Endothelial cell of umbilical vein (primary cell): ENCODE measurements around the gene ZNF398. TPM values are rescaled to one million over a fixed set of nuclear protein-coding genes. Genes with fewer than 3 reads are reported as not detected.

Experiments used
- BruUV-seq: library from RNA; stranded (reverse); fragments of 400-500 nt; replicated peaks from 2 replicates; lab custom pipeline; 2021; lab: Mats Ljungman, UMichigan
- CTCF ChIA-PET: fragments of 300-600, 350-600 bp; sonication (Branson Sonifier 250); formaldehyde crosslinking; loops from one replicate; lab custom pipeline; 2021; ENCODE audit warnings: antibody characterized with exemption, inconsistent platforms; lab: Charles Lee
- POLR2A ChIA-PET: fragments of 300-600, 350-600 bp; sonication (Branson Sonifier 250); formaldehyde crosslinking; loops from one replicate; lab custom pipeline; 2021; ENCODE audit warnings: antibody characterized with exemption, inconsistent platforms; lab: Charles Lee
- DNase-seq: peaks from one replicate; pipeline ENCODE4 v3.0.0-alpha.2; 2011; ENCODE audit warnings: low read depth, low spot score
- FAIRE-seq: peaks from 2 replicates; lab custom pipeline; 2011; peaks lifted over from hg19 to GRCh38; lab: Jason Lieb, UNC
- H2AFZ ChIP-seq: 2 replicates; pipeline ENCODE4 v1.6.0; 2012; ENCODE audit warnings: low read depth, low read length, control low read depth, inconsistent platforms
- H3K27ac ChIP-seq: 2 replicates; pipeline ENCODE4 v1.5.1; 2011; ENCODE audit warnings: low read depth, mild to moderate bottlenecking, control low read depth, low read length, moderate library complexity; ENCODE audit not compliant: insufficient read depth
- H3K27me3 ChIP-seq, 2 experiments: 2 replicates each; pipeline versions ENCODE4 v1.6.0 to v1.6.1; 2011; ENCODE audit warnings: low read length in 2 of 2, mixed read lengths in 1 of 2; ENCODE audit not compliant: control insufficient read depth in 2 of 2, insufficient read depth in 2 of 2
- H3K36me3 ChIP-seq, 2 experiments: 2 replicates in 1 of 2; 3 replicates in 1 of 2; pipeline ENCODE4 v1.5.1; 2011; ENCODE audit warnings: low read length in 2 of 2, mild to moderate bottlenecking in 1 of 2, moderate library complexity in 1 of 2; ENCODE audit not compliant: control insufficient read depth in 2 of 2, insufficient read depth in 2 of 2; ENCODE audit errors: extremely low read depth in 1 of 2
- H3K4me1 ChIP-seq: 3 replicates; pipeline ENCODE4 v1.5.1; 2011; ENCODE audit warnings: mild to moderate bottlenecking, low read length; ENCODE audit not compliant: control insufficient read depth, insufficient read depth; ENCODE audit errors: extremely low read depth
- H3K4me2 ChIP-seq: 2 replicates; pipeline ENCODE4 v1.6.1; 2011; ENCODE audit warnings: low read length, control low read depth, mixed read lengths; ENCODE audit not compliant: insufficient read depth
- H3K4me3 ChIP-seq, 3 experiments: fragments of 200-600 bp in 1 of 3; sonication (generic), shearing (Covaris generic) in 1 of 3; replicated peaks in 1 of 3; 2 replicates each; pipeline ENCODE4 v1.5.1; 2011 to 2016; ENCODE audit warnings: control low read depth in 3 of 3, low read length in 3 of 3, mild to moderate bottlenecking in 2 of 3, inconsistent platforms in 1 of 3, low read depth in 1 of 3, moderate library complexity in 1 of 3; ENCODE audit not compliant: insufficient read depth in 1 of 3
- H3K79me2 ChIP-seq: 2 replicates; pipeline ENCODE4 v1.6.0; 2012; ENCODE audit warnings: low read length, inconsistent platforms; ENCODE audit not compliant: control insufficient read depth, insufficient read depth
- H3K9ac ChIP-seq: replicated peaks from 2 replicates; pipeline ENCODE3; 2011; ENCODE audit warnings: low read length, control low read depth; ENCODE audit not compliant: insufficient read depth; ENCODE audit errors: extremely low read depth
- H3K9me1 ChIP-seq: replicated peaks from 3 replicates; pipeline ENCODE4 v1.6.0; 2011; ENCODE audit warnings: mild to moderate bottlenecking, low read length; ENCODE audit not compliant: control insufficient read depth, insufficient read depth; ENCODE audit errors: extremely low read depth
- H3K9me3 ChIP-seq: replicated peaks from 2 replicates; pipeline ENCODE4 v1.5.1; 2012; ENCODE audit warnings: low read length, inconsistent platforms; ENCODE audit not compliant: control insufficient read depth, insufficient read depth
- H4K20me1 ChIP-seq: replicated peaks from 2 replicates; pipeline ENCODE3; 2011; ENCODE audit warnings: mild to moderate bottlenecking, low read length; ENCODE audit not compliant: control insufficient read depth, insufficient read depth; ENCODE audit errors: extremely low read depth
- EZH2 ChIP-seq: IDR thresholded peaks from 2 replicates; pipeline ENCODE4 v1.6.1; 2012; ENCODE audit warnings: borderline replicate concordance, low read depth, mild to moderate bottlenecking, moderate library complexity, low read length, inconsistent platforms; ENCODE audit not compliant: severe bottlenecking
- FOS ChIP-seq: IDR thresholded peaks from 2 replicates; pipeline ENCODE4 v1.6.1; 2011; ENCODE audit warnings: mild to moderate bottlenecking, low read length, moderate library complexity, borderline replicate concordance; ENCODE audit not compliant: insufficient read depth
- JUN ChIP-seq: IDR thresholded peaks from 2 replicates; pipeline ENCODE4 v1.6.1; 2011; ENCODE audit warnings: borderline replicate concordance, low read depth; ENCODE audit not compliant: insufficient read length, insufficient read depth
- MYC ChIP-seq: IDR thresholded peaks from one replicate; pipeline ENCODE4 v1.6.1; 2011; ENCODE audit warnings: mild to moderate bottlenecking, low read depth, low read length
- POLR2A ChIP-seq: IDR thresholded peaks from 2 replicates; pipeline ENCODE4 v1.6.1; 2012; ENCODE audit warnings: low read depth, mild to moderate bottlenecking, control low read depth, low read length
- POLR2AphosphoS5 ChIP-seq: IDR thresholded peaks from 2 replicates; pipeline ENCODE4 v1.6.1; 2012; ENCODE audit warnings: low read depth, mild to moderate bottlenecking, control low read depth, low read length, moderate library complexity; ENCODE audit not compliant: insufficient read depth
- dilution Hi-C: fragments of 300-500 bp; cut with MboI; formaldehyde crosslinking; loops from one replicate; pipeline ENCODE4 v1.15.0; 2019; ENCODE audit warnings: low sequenced_read_pairs; ENCODE audit not compliant: extremely low pct_ligation_motif_present
- intact Hi-C: fragments of 100-400 bp; cut with micrococcal nuclease; formaldehyde crosslinking; loops from one replicate; pipeline ENCODE4 v1.10.0; 2022
- polyA plus RNA-seq, 4 experiments: library from polyadenylated mRNA; depleted of rRNA in 3 of 4; stranded (reverse) in 3 of 4; unstranded in 1 of 4; fragments of >200 nt; gene quantifications; 2 replicates each; pipeline versions ENCODE4 v1.2.1 to v1.2.3, GENCODE V29; 2011 to 2012; ENCODE audit warnings: missing spikeins in 1 of 4
- total RNA-seq: library from RNA; stranded (reverse); gene quantifications from 2 replicates; pipeline ENCODE4 v1.2.3, GENCODE V29; 2021
- TF ChIP-seq, protein P1 (sequence below), 2 donors: IDR thresholded peaks; 1 replicate in 1 of 2; 2 replicates in 1 of 2; pipeline ENCODE4 v1.5.1; 2011; ENCODE audit warnings: low read length in 2 of 2, mild to moderate bottlenecking in 2 of 2, moderate library complexity in 2 of 2, control low read depth in 1 of 2, inconsistent platforms in 1 of 2, low read depth in 1 of 2; ENCODE audit not compliant: insufficient read depth in 1 of 2; ENCODE audit errors: extremely low read depth in 1 of 2
- TF ChIP-seq, protein P2 (sequence below): IDR thresholded peaks from 2 replicates; pipeline ENCODE4 v1.6.1; 2011; ENCODE audit not compliant: insufficient read depth, insufficient read length

Gene ZNF398
- total and polyA plus RNA-seq, 2 donors (not counting 3 experiments of a cell fraction or from before 2014, with no cell fraction given): 7.5 to 10.6 TPM

GRCh38 chr7:149125863-149126661, 21.2 kb upstream of the ZNF398 start, which contains the start of gene ZNF425:
Gene ZNF425, minus strand, starts transcription at chr7:149126324. Its CDS starts 111 bp downstream, at chr7:149126213.
- Histone ChIP-seq H3K9ac (peak within 1 kb of the TSS; percentile 54), H3K79me2 (peaks cover 13% of the 10 kb centered on the region), H3K9me1 (no peaks in the 10 kb centered on the region), H3K4me3 (peak within 1 kb of the TSS; percentile 56 to 96 (median 86)), H3K4me2 (peak within 1 kb of the TSS; percentile 96), H3K27me3 (no peaks in the 10 kb centered on the region), H3K9me3 (peaks cover 5% of the 10 kb centered on the region), H3K27ac (peak within 1 kb of the TSS; percentile 39), H4K20me1 (no peaks in the 10 kb centered on the region), H2AFZ (peak within 1 kb of the TSS; percentile 60), H3K36me3 (no peaks in the 10 kb centered on the region), H3K4me1 (peaks cover 13% of the 10 kb centered on the region)
- no TSS peak for BruUV-seq
- TF ChIP-seq, protein P1, sequence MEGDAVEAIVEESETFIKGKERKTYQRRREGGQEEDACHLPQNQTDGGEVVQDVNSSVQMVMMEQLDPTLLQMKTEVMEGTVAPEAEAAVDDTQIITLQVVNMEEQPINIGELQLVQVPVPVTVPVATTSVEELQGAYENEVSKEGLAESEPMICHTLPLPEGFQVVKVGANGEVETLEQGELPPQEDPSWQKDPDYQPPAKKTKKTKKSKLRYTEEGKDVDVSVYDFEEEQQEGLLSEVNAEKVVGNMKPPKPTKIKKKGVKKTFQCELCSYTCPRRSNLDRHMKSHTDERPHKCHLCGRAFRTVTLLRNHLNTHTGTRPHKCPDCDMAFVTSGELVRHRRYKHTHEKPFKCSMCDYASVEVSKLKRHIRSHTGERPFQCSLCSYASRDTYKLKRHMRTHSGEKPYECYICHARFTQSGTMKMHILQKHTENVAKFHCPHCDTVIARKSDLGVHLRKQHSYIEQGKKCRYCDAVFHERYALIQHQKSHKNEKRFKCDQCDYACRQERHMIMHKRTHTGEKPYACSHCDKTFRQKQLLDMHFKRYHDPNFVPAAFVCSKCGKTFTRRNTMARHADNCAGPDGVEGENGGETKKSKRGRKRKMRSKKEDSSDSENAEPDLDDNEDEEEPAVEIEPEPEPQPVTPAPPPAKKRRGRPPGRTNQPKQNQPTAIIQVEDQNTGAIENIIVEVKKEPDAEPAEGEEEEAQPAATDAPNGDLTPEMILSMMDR (IDR thresholded peaks at IDR 0.05; ENCODE audit: extremely low read depth in 1 of 2, insufficient read depth in 1 of 2, low read depth in 1 of 2, low read length in 2 of 2): peak; percentile 94 to 97
- TF ChIP-seq MYC (no peak), POLR2AphosphoS5 (peak; percentile 89), POLR2A (peak; percentile 81), EZH2 (no peak), JUN (no peak), FOS (no peak)
- TF ChIP-seq, protein P2, sequence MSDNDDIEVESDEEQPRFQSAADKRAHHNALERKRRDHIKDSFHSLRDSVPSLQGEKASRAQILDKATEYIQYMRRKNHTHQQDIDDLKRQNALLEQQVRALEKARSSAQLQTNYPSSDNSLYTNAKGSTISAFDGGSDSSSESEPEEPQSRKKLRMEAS: no peak
- intact Hi-C loops (loop anchor here (1.0 to 10.0 kb wide), 7 partner anchors 21 to 369 kb away; partner anchors contain the start of genes PDIA4, ZNF282, ZNF398 and ZNF746), dilution Hi-C loops (no loop called here)
- ChIA-PET POLR2A (interaction anchor here (0.8 to 0.9 kb wide), 2 partner anchors 21 to 60 kb away, joined by 3 read pairs; partner anchors contain the start of gene ZNF398), CTCF (interaction anchor here (0.6 to 3.8 kb wide), 16 partner anchors 10 to 370 kb away, joined by 3 to 61 read pairs (median 4); partner anchors contain the start of genes ZNF282, ZNF398 and ZNF777)
- peak; percentile 91 for FAIRE-seq
- DNase-seq: peak; percentile 93
